Renal cortical epithelial cell (primary cell): Measurements from ENCODE around the gene SLC6A7. TPM values are rescaled to one million over a fixed set of nuclear protein-coding genes. Genes with fewer than 3 reads are reported as not detected.

Source experiments
- DNase-seq: peaks from one replicate; pipeline ENCODE4 v3.0.0-alpha.2; 2011; ENCODE audit warnings: low read depth
- total RNA-seq: library from RNA; depleted of rRNA; stranded (reverse); fragments of >200 nt; gene quantifications from 2 replicates; pipeline ENCODE4 v1.2.3, GENCODE V29; 2014

The SLC6A7 gene
- total RNA-seq, 1 donor from 2014 or later = not detected

- no peak for DNase-seq
These were observed 17.3 kb upstream of the SLC6A7 start for GRCh38 chr5:150172556-150172955.

DNA sequence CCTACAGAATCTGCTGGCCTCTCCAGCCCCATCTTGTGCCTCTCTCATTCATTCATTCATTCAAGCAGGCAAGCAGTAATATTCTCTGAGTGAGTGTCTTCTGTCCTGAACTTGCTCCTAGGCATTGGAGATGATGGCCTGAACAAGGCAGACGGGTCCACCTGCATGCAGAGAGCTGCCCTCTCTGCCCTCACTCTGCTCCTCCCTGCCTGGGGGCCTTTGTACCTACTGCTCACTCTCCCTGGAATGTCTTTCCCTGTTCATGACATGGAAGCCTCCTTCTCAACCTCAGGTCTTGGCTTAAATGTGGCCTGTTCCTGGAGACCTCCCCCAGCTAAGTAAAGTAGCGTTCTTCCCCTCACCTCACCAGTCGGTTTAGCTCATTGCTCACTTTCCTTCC, 16.7 kb upstream of the SLC6A7 start:
- DNase-seq = no peak

DNA sequence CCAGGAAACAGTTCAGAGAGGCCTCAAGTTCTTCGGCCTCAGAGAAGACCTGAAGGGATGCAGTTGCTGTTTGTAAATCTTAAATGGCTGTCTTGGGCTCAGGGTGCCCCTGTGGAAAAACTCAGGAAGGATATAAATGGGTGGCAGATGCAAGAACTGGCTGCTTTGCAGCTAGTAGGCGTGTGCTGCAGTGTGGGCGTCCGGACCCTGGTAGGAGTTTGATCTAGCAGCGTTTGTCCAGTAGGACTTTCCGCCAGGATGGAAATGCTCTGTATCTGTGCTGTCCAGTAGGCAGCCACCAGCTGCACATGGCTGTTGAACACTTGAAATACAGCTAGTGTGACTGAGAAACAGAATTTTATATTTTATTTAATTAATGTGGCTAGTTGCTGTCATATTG, 15.6 kb upstream of the SLC6A7 start:
- DNase-seq = no peak

DNA sequence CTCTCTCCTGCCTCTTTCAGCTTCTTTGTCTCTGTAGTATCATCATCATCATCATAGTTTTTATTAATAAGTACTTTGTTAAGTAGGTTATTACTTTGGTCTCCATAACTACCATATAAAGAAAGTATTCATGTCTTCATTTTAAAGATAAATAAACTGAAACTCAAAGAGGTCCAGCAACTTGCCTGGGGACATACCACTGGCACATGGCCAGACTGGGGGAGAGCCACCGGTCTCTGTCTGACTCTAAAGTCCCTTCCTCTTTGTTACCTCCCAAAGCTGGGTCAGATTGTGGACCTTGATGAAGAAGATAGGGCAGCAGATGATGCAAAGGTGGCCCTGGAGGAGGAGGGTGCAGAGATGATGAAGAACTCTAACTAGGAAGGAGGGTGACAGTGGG, 14.8 kb upstream of the SLC6A7 start:
- no peak for DNase-seq

GRCh38 chr5:150175536-150175935, 14.3 kb upstream of the SLC6A7 start:
- no peak for DNase-seq

GRCh38 chr5:150176745-150177477, 13.0 kb upstream of the SLC6A7 start:
- no peak for DNase-seq

GRCh38 chr5:150177721-150178120, 12.1 kb upstream of the SLC6A7 start:
- DNase-seq = no peak

- DNase-seq = peak; percentile 11
These were observed 11.6 kb upstream of the SLC6A7 start for GRCh38 chr5:150178262-150178661.

GRCh38 chr5:150179019-150179620, 10.7 kb upstream of the SLC6A7 start:
- DNase-seq = no peak

DNA sequence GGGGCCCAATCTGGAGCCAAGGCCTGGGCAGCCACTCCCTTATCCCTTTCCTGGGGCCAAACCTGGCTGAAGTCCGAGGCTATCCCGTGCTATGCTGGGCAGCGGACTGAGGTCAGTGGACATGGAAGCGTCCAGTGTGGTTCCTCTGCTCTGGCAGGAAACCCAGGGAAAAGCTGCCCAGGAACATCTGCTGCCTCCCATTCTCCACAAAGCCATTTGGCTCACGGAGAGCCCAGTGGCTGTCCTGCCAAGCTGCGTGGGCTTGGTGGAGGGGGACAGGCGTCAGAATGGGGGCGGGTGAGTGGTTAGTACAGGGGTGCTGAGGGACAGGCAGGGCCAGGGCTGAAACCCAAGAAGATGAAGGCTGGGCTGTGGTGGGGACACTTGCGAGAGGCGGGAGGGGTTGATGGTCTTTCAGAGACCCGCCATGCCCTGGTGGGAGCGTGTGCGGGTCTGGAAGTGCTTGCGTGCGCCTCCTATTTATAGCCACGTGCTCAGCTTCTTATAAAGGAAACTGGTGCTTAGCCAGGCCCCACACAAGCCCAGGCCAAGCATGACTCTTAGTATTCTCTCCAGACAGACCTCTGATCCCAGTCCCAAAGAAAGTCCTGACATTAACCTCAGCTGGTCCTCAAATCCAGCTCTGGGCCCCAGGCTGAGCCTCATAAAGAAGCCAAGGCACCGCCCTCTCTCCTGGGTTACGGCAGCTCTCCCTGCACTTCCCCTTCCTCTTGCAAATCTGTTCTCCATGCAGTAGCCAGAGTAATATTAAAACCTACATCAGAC, 9.4 kb upstream of the SLC6A7 start:
- no peak for DNase-seq

DNA sequence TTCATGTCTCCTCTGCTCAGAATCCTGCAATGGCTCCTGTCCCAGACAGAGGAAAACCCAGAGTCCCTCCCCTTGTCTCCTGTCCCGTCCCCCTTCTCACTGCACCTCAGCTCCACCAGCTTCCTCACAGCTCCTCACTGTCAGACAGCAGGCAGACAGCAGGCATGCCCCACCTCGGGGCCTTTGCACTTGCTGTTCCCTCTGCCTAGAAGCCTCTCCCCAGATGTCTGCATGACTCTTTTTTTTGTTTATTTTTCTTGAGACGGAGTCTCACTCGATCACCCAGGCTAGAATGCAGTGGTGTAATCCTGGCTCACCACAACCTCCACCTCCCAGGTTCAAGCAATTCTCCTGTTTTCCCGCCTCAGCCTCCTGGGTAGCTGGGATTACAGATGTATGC, 8.8 kb upstream of the SLC6A7 start:
- no peak for DNase-seq

DNA sequence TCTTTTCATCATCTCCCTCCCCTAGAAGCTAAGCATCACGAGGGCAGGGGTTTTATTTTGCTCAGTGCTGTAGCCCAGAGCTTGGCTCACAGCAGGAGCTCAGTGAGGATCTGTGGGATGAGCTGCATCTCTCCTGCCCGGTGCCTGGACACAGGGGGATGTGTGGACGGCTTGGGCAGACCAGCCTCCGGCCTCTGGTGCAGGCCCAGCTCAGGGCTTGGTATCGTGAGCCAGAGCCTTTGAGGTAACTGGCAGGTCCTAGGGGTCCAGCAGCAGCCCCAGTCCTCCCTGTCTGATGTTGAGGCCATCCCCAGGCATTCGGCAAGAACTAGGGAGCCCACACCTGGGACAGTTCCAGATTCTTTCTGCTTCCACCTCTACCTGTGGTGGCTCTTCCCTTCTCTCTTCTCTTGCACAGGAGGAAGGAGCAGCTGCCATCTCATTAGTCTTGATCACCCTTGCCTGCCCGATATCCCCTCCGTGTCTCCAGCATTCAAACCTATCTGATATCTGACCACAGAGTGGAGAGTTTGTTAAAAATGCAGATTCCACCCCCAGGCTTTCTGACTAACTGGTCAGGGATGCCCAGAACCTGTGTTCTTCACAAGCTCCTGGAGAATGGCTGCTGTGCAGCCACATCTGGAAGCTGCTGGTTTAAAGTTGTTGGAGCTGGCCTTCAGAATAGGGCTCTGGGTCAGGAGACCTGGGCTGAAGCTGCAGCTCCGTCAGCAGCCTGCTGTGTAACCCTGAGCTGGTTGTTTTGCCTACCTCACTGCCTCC, 7.9 kb upstream of the SLC6A7 start:
- DNase-seq = peak; percentile 7

- DNase-seq = no peak
These were observed 7.1 kb upstream of the SLC6A7 start for GRCh38 chr5:150182774-150183173.

GRCh38 chr5:150183436-150183835, 6.4 kb upstream of the SLC6A7 start:
- no peak for DNase-seq

GRCh38 chr5:150184006-150184405, 5.9 kb upstream of the SLC6A7 start:
- no peak for DNase-seq

GRCh38 chr5:150184990-150185912, 4.6 kb upstream of the SLC6A7 start:
- DNase-seq = no peak

DNA sequence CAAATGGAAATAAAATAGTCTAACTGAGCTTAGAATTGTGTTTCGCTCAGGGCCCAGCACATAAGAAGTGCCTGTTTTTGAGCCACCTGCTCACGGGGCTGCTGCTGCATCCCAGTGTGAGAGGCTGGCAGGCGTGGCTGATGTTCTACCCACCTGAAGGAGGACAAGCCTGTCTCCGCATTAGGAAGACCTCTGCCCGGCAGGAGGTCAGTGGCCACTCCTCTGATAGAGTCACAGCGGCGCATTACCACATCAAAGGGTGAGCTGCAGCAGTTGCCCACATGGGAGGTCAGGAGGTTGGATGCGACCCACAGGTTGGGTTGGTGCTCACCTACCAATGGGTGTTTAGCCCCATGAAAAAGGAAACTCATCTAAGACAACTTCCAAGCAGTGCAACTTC, 3.7 kb upstream of the SLC6A7 start:
- no peak for DNase-seq

GRCh38 chr5:150186897-150187296, 3.0 kb upstream of the SLC6A7 start:
- no peak for DNase-seq

DNA sequence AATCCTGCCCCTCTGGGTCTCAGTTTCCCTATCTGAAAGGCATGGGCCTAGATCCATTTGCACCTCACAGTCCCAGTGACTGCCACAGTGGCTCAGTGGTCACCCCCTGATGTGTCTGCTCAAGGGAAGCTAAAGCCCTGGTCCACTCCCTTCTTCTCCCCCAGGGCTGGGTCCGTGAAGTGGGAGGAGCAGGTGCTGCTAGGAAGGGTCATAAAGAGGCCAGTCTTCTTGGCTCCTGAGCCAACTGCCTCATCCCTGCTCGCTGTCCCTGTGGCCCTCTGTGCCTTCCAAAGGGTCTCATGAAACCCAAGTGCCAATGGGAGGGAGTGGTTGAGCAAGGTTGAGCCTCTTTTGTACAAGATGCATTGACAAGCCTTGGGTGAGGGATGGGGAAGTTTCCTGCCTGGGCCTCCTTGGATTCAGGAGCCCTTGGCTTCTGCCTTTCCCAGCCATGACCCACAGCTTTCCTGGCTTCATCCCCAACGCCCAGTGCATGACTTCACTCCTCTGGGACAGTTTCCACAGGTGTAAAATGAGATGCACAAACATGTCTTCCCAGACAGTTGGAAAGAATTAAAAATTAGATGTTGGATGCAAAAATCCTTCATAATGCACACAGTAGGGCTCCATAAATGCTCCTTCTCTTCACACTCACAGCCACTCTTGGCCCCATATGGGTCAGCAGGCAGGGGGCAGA, 1.6 kb upstream of the SLC6A7 start:
- no peak for DNase-seq

DNA sequence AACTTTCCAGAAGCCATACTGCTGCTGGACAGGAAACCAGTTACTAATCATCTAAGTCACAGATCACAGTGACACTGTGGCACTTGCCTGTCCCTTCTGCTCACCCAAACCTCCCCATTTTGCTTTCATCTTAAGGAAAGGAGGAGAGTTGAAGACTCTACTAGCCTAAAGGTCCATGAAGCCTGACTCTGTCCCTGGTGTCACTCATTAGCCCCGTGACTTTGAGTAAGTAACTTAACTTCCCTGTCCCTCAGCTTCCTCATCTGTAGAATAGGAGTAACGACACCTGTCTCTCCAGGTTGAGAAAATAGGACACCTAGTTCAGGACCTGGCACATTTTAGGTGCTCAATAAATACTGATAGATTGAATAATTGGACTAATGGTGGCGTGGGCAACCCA, 536 bp upstream of the SLC6A7 start:
- DNase-seq = no peak
